Endothelial cell of umbilical vein (primary cell): Measurements from ENCODE around the gene UFD1.

Source experiments
- EZH2 ChIP-seq: IDR thresholded peaks from 2 replicates; pipeline ENCODE4 v1.6.1; 2012; ENCODE audit warnings: borderline replicate concordance, low read depth, mild to moderate bottlenecking, moderate library complexity, low read length, inconsistent platforms; ENCODE audit not compliant: severe bottlenecking
- FOS ChIP-seq: IDR thresholded peaks from 2 replicates; pipeline ENCODE4 v1.6.1; 2011; ENCODE audit warnings: mild to moderate bottlenecking, low read length, moderate library complexity, borderline replicate concordance; ENCODE audit not compliant: insufficient read depth
- JUN ChIP-seq: IDR thresholded peaks from 2 replicates; pipeline ENCODE4 v1.6.1; 2011; ENCODE audit warnings: borderline replicate concordance, low read depth; ENCODE audit not compliant: insufficient read length, insufficient read depth
- POLR2A ChIP-seq: IDR thresholded peaks from 2 replicates; pipeline ENCODE4 v1.6.1; 2012; ENCODE audit warnings: low read depth, mild to moderate bottlenecking, control low read depth, low read length
- POLR2AphosphoS5 ChIP-seq: IDR thresholded peaks from 2 replicates; pipeline ENCODE4 v1.6.1; 2012; ENCODE audit warnings: low read depth, mild to moderate bottlenecking, control low read depth, low read length, moderate library complexity; ENCODE audit not compliant: insufficient read depth
- TF ChIP-seq, protein P1 (sequence below), 2 donors: IDR thresholded peaks; 1 replicate in 1 of 2; 2 replicates in 1 of 2; pipeline ENCODE4 v1.5.1; 2011; ENCODE audit warnings: low read length in 2 of 2, mild to moderate bottlenecking in 2 of 2, moderate library complexity in 2 of 2, control low read depth in 1 of 2, inconsistent platforms in 1 of 2, low read depth in 1 of 2; ENCODE audit not compliant: insufficient read depth in 1 of 2; ENCODE audit errors: extremely low read depth in 1 of 2

DNA sequence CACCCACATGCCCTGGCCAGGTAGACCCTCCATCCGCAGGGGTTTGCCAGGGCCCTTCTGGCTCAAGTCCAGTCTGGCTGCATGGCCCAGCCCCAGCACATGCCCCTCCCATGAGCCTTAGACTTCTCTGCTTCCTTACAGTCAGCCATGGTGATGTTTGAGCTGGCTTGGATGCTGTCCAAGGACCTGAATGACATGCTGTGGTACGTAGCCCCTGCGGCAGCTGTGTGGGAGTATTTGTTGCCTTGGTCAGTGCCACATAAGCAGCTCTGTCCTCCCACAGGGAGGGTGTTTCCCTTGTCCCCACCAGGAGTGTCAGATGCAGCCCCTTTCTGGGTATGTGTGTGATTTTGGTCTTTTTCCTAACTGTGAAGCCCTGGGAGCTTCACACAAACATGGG, 18.3 kb upstream of the UFD1 start:
- no peak for TF ChIP-seq POLR2A
- no peak for TF ChIP-seq POLR2AphosphoS5
- TF ChIP-seq, protein P1, sequence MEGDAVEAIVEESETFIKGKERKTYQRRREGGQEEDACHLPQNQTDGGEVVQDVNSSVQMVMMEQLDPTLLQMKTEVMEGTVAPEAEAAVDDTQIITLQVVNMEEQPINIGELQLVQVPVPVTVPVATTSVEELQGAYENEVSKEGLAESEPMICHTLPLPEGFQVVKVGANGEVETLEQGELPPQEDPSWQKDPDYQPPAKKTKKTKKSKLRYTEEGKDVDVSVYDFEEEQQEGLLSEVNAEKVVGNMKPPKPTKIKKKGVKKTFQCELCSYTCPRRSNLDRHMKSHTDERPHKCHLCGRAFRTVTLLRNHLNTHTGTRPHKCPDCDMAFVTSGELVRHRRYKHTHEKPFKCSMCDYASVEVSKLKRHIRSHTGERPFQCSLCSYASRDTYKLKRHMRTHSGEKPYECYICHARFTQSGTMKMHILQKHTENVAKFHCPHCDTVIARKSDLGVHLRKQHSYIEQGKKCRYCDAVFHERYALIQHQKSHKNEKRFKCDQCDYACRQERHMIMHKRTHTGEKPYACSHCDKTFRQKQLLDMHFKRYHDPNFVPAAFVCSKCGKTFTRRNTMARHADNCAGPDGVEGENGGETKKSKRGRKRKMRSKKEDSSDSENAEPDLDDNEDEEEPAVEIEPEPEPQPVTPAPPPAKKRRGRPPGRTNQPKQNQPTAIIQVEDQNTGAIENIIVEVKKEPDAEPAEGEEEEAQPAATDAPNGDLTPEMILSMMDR (IDR thresholded peaks at IDR 0.05; ENCODE audit: extremely low read depth in 1 of 2, insufficient read depth in 1 of 2, low read depth in 1 of 2, low read length in 2 of 2), result no peak
- no peak for TF ChIP-seq JUN
- TF ChIP-seq EZH2, result no peak
- TF ChIP-seq FOS, result no peak
